GM12878 (cell line): ENCODE measurements around the gene LTN1. TPM values are rescaled to one million over a fixed set of nuclear protein-coding genes. Genes with fewer than 3 reads are reported as not detected.

Experiments used
- ATAC-seq: fragments of 200-7000 bp; cut with Tn5 transposase; 3 replicates; pipeline ENCODE4 v1.9.1; 2020; ENCODE audit warnings: mild to moderate bottlenecking, moderate library complexity
- BruUV-seq: library from RNA; stranded (reverse); fragments of 400-500 nt; replicated peaks from 2 replicates; lab custom pipeline; 2021; lab: Mats Ljungman, UMichigan
- CTCF ChIA-PET: fragments of 300-600 bp; sonication (Branson Sonifier 250); formaldehyde crosslinking; extraction: SDS; loops from one replicate; lab custom pipeline; 2021; ENCODE audit warnings: inconsistent platforms; lab: Yijun Ruan, JAX
- POLR2A ChIA-PET: fragments of 350-600 bp; formaldehyde crosslinking; extraction: SDS; loops from one replicate; lab custom pipeline; 2021; ENCODE audit warnings: inconsistent platforms; lab: Charles Lee
- RAD21 ChIA-PET: fragments of 300-600 bp; sonication (Branson Sonifier 250); formaldehyde crosslinking; loops from one replicate; lab custom pipeline; 2023; ENCODE audit warnings: antibody characterized with exemption; ENCODE audit not compliant: unreplicated experiment; lab: Charles Lee
- SMC1A ChIA-PET: fragments of 300-600 bp; sonication (Branson Sonifier 250); formaldehyde crosslinking; loops from one replicate; lab custom pipeline; 2023; ENCODE audit not compliant: unreplicated experiment, uncharacterized antibody; lab: Charles Lee
- DNase-seq: peaks from one replicate; pipeline ENCODE4 v3.0.0-alpha.2; 2011; ENCODE audit warnings: low read depth, low spot score
- FAIRE-seq: peaks from 3 replicates; lab custom pipeline; 2011; peaks lifted over from hg19 to GRCh38; lab: Jason Lieb, UNC
- H2AFZ ChIP-seq: 2 replicates; pipeline ENCODE4 v1.6.0; 2011; ENCODE audit warnings: low read depth, low read length, control low read depth; ENCODE audit not compliant: control insufficient read depth
- H3K27ac ChIP-seq: 2 replicates; pipeline ENCODE4 v1.5.1; 2011; ENCODE audit warnings: control low read depth; ENCODE audit not compliant: control insufficient read depth, insufficient read depth
- H3K27me3 ChIP-seq, 2 experiments: replicated peaks in 1 of 2; 2 replicates each; pipeline versions ENCODE4 v1.6.0 to v1.6.1; 2011; ENCODE audit warnings: low read length in 1 of 2; ENCODE audit not compliant: control insufficient read depth in 2 of 2, insufficient read depth in 2 of 2
- H3K36me3 ChIP-seq, 2 experiments: 2 replicates each; pipeline ENCODE4 v1.5.1; 2011; ENCODE audit warnings: low read length in 1 of 2; ENCODE audit not compliant: control insufficient read depth in 2 of 2, insufficient read depth in 2 of 2
- H3K4me1 ChIP-seq: 2 replicates; pipeline ENCODE4 v1.6.1; 2011; ENCODE audit warnings: mild to moderate bottlenecking, low read length, moderate library complexity, mixed read lengths; ENCODE audit not compliant: control insufficient read depth, insufficient read depth
- H3K4me2 ChIP-seq: 2 replicates; pipeline ENCODE4 v1.6.0; 2011; ENCODE audit warnings: control low read depth; ENCODE audit not compliant: control insufficient read depth, insufficient read depth
- H3K4me3 ChIP-seq: fragments of 200-600 bp; sonication (generic); 2 replicates; pipeline ENCODE4 v1.5.1; 2016
- H3K79me2 ChIP-seq: 2 replicates; pipeline ENCODE4 v1.6.0; 2011; ENCODE audit warnings: low read length; ENCODE audit not compliant: control insufficient read depth, insufficient read depth
- H3K9ac ChIP-seq: 2 replicates; pipeline ENCODE4 v1.8.0; 2011; ENCODE audit warnings: low read length, control low read depth, mixed read lengths; ENCODE audit not compliant: control insufficient read depth, insufficient read depth
- H3K9me3 ChIP-seq: replicated peaks from 3 replicates; pipeline ENCODE4 v1.5.1; 2011; ENCODE audit warnings: mild to moderate bottlenecking, low read length; ENCODE audit not compliant: control insufficient read depth, insufficient read depth
- H4K20me1 ChIP-seq: 2 replicates; pipeline ENCODE4 v1.6.0; 2011; ENCODE audit not compliant: control insufficient read depth, insufficient read depth
- DPF2 ChIP-seq: fragments of 450-650 bp; IDR thresholded peaks from 2 replicates; pipeline ENCODE4 v1.6.1; 2017; ENCODE audit warnings: mild to moderate bottlenecking
- MAX ChIP-seq: IDR thresholded peaks from 2 replicates; pipeline ENCODE4 v1.6.1; 2012; ENCODE audit warnings: low read depth, low read length, improper control_type of control experiment
- MEF2B ChIP-seq: fragments of 450-650 bp; IDR thresholded peaks from 2 replicates; pipeline ENCODE4 v1.6.1; 2018; ENCODE audit warnings: mild to moderate bottlenecking, moderate library complexity; ENCODE audit not compliant: partially characterized antibody, poor library complexity, severe bottlenecking
- PAX5 ChIP-seq: IDR thresholded peaks from 2 replicates; pipeline ENCODE4 v1.6.1; 2011; ENCODE audit warnings: low read depth, low read length, borderline replicate concordance
- POLR2A ChIP-seq: IDR thresholded peaks from 2 replicates; pipeline ENCODE4 v1.6.1; 2011; ENCODE audit warnings: low read depth, mild to moderate bottlenecking, low read length
- RCOR1 ChIP-seq: conservative IDR thresholded peaks from 2 replicates; pipeline ENCODE4 v1.6.1; 2012; ENCODE audit warnings: low read depth, low read length, improper control_type of control experiment
- RELB ChIP-seq: fragments of 450-650 bp; IDR thresholded peaks from 2 replicates; pipeline ENCODE4 v1.6.1; 2017; ENCODE audit warnings: low read depth, mild to moderate bottlenecking, moderate library complexity
- TARDBP ChIP-seq: IDR thresholded peaks from 2 replicates; pipeline ENCODE4 v1.6.1; 2016; ENCODE audit warnings: borderline replicate concordance
- ZNF207 ChIP-seq: fragments of 450-650 bp; IDR thresholded peaks from 2 replicates; pipeline ENCODE4 v1.6.1; 2014; ENCODE audit warnings: antibody characterized with exemption, mild to moderate bottlenecking, borderline replicate concordance
- WGBS: methylation state at CpG from one replicate; pipeline ENCODE4 v1.1.6; 2016; ENCODE audit warnings: low lambda C conversion rate; ENCODE audit not compliant: insufficient replicate concordance, insufficient coverage; ENCODE audit errors: missing lambda C conversion rate; 5-methylcytosine and 5-hydroxymethylcytosine counted together
- in situ Hi-C: fragments of 300-500 bp; cut with MboI; formaldehyde crosslinking; loops from 9 replicates; pipeline ENCODE4 v1.14.3; 2018; ENCODE audit warnings: mixed read lengths
- intact Hi-C: fragments of 100-400 bp; cut with micrococcal nuclease; formaldehyde crosslinking; loops from one replicate; pipeline ENCODE4 v1.14.2; 2022; ENCODE audit not compliant: unreplicated experiment
- polyA plus RNA-seq, 11 experiments: library from polyadenylated mRNA; depleted of rRNA in 4 of 11; unstranded in 6 of 11; stranded (reverse) in 5 of 11; fragments of >200 nt; fragmentation: Nextera tagmentation in 4 of 11; fragmentation: Illumina TruSeq in 1 of 11; extraction: Ambion mirVana in 4 of 11; extraction: Trizol in 1 of 11; gene quantifications; 1 replicate in 1 of 11; 2 replicates in 10 of 11; pipeline versions ENCODE4 v1.2.1 to v1.2.3, GENCODE V29; 2011 to 2016; ENCODE audit warnings: inconsistent platforms in 2 of 11, missing spikeins in 2 of 11, low read depth in 1 of 11
- total RNA-seq, 4 experiments: library from RNA; depleted of rRNA in 3 of 4; stranded (reverse); fragments of >200 nt in 3 of 4; fragmentation: Illumina TruSeq in 1 of 4; extraction: Trizol in 1 of 4; gene quantifications; 2 replicates each; pipeline versions ENCODE4 v1.2.1 to v1.2.3, GENCODE V29; 2013 to 2021
- TF ChIP-seq, protein P1 (sequence below): fragments of 450-650 bp; IDR thresholded peaks from 2 replicates; pipeline ENCODE4 v1.6.1; 2017; ENCODE audit warnings: antibody characterized with exemption, mild to moderate bottlenecking, moderate library complexity
- TF ChIP-seq, protein P2 (sequence below): IDR thresholded peaks from 2 replicates; pipeline ENCODE4 v1.6.1; 2011; ENCODE audit warnings: low read depth, mild to moderate bottlenecking, low read length, moderate library complexity, borderline replicate concordance; ENCODE audit errors: extremely low read depth

LTN1 gene
- total and polyA plus RNA-seq, 10 of the 15 experiments (the other 5 are each of a cell fraction or from before 2014, with no cell fraction given), result 3.5 to 17.3 (median 12.3) TPM

GRCh38 chr21:29018540-29018939, 25.9 kb upstream of the LTN1 start:
- no peaks in the 10 kb centered on the region for H3K27me3 ChIP-seq
- in situ Hi-C loops, result no loop called here
- H3K9ac ChIP-seq, result peak overlapping the region; percentile 88
- H2AFZ ChIP-seq, result no peak overlapping the region
- no peaks in the 10 kb centered on the region for H3K9me3 ChIP-seq
- peak overlapping the region; percentile 85 for H3K4me2 ChIP-seq
- WGBS, result under 1% methylated on average over 12 of the region's 12 CpGs
- DNase-seq (no peak), ATAC-seq (peak; percentile 42)
- ChIA-PET POLR2A (interaction anchor here (0.7 to 3.5 kb wide), 15 partner anchors 10 to 358 kb away, joined by 3 to 41 read pairs (median 5); partner anchors contain the start of genes CCT8 and LTN1), RAD21 (interaction anchor here (1.1 to 3.5 kb wide), 10 partner anchors 9 to 213 kb away, joined by 3 to 24 read pairs (median 6); partner anchors contain the start of gene LTN1), SMC1A (interaction anchor here (0.9 to 2.4 kb wide), 11 partner anchors 9 to 54 kb away, joined by 3 to 20 read pairs (median 4); partner anchors contain the start of gene CCT8)
- BruUV-seq, result TSS peak; percentile 83
- H3K4me3 ChIP-seq, result peak overlapping the region; percentile 97
- no peaks in the 10 kb centered on the region for H3K36me3 ChIP-seq
- H4K20me1 ChIP-seq, result no peaks in the 10 kb centered on the region
- intact Hi-C loops, result no loop called here
- peaks cover 9% of the 10 kb centered on the region; the same call in 1 of the 2 replicates for H3K4me1 ChIP-seq
- peak overlapping the region; percentile 95 for H3K27ac ChIP-seq
- TF ChIP-seq ZNF207, result no peak
- no peak for TF ChIP-seq TARDBP
- TF ChIP-seq, protein P1, sequence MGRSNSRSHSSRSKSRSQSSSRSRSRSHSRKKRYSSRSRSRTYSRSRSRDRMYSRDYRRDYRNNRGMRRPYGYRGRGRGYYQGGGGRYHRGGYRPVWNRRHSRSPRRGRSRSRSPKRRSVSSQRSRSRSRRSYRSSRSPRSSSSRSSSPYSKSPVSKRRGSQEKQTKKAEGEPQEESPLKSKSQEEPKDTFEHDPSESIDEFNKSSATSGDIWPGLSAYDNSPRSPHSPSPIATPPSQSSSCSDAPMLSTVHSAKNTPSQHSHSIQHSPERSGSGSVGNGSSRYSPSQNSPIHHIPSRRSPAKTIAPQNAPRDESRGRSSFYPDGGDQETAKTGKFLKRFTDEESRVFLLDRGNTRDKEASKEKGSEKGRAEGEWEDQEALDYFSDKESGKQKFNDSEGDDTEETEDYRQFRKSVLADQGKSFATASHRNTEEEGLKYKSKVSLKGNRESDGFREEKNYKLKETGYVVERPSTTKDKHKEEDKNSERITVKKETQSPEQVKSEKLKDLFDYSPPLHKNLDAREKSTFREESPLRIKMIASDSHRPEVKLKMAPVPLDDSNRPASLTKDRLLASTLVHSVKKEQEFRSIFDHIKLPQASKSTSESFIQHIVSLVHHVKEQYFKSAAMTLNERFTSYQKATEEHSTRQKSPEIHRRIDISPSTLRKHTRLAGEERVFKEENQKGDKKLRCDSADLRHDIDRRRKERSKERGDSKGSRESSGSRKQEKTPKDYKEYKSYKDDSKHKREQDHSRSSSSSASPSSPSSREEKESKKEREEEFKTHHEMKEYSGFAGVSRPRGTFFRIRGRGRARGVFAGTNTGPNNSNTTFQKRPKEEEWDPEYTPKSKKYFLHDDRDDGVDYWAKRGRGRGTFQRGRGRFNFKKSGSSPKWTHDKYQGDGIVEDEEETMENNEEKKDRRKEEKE, result no peak
- TF ChIP-seq, protein P2, sequence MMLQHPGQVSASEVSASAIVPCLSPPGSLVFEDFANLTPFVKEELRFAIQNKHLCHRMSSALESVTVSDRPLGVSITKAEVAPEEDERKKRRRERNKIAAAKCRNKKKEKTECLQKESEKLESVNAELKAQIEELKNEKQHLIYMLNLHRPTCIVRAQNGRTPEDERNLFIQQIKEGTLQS, result no peak
- TF ChIP-seq RELB, result no peak
- no peak for TF ChIP-seq POLR2A
- no peak for TF ChIP-seq PAX5
- TF ChIP-seq RCOR1, result no peak
- no peak for TF ChIP-seq DPF2
- no peak for TF ChIP-seq MEF2B
- no peak for TF ChIP-seq MAX
- TF ChIP-seq, all 136 proteins: peak for 0
- CTCF ChIA-PET, result interaction anchor here (1.1 to 2.1 kb wide), 5 partner anchors 8 to 358 kb away, joined by 3 to 7 read pairs (median 5); partner anchors contain the start of gene LTN1
- peak; percentile 57 for FAIRE-seq
- H3K79me2 ChIP-seq, result peaks cover 24% of the 10 kb centered on the region
